ENCODE measurements around the gene CD320.
"Not testable (repeated sequence)": the region's sequence is repeated elsewhere in the genome, so short reads cannot be mapped to it uniquely, and the experiment has no call there.

The CD320 gene

GRCh38 chr19:8306235-8307054, 1.7 kb downstream of the CD320 start:
- DNase-seq: no peak

DNA sequence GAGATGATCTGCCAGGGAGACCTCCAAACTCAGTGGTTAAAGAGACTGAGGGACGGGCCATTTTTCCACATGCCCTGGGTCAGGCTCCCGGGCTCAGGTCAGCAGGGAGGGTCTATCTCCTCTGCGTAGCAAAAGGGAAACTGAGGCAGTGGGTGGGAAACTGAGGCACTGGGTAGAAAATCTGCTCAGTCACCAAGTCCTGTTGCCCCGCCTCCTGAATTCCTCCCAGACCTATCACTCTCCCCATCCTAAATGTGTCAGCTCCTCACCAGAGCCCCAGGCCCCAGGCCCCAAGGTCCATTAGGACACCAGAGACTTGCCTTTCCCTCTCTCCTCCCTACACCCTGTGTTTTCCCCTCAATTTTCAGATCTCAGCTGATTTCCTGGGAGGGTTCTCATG, 2.4 kb downstream of the CD320 start:
- no peak for DNase-seq

DNA sequence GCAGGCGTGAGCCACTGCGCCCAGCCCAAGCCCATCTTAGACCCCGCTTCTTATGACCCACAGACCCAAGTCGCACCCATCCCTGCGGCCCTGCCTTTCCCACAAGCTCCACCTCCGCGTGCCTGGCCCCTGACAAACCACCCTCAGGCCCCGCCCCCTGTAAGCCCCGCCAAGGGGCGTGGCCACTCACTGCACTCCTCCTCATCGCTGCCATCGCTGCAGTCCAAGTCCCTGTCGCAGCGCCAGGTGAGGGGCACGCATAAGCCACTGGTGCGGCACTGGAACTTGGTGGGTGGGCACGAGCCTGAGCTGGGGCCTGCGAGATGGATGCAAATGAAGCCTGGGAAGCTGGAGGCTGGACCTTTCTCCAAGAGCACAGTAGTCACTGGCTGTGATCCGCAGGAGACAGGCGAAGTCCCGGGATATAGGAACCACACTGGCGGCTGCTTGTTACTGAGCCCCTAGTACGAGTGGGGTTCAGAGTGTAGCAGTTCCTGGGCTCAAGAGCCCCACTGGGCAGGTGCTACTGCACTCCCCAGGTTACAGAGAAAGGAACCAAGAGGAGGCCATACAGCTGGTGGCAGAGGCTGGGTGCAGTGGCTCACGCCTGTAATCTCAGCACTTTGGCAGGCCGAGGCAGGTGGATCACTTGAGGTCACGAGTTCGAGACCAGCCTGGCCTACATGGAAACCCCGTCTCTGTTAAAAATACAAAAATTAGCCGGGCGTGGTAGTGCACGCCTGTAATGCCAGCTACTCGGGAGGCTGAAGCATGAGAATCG, 3.1 kb downstream of the CD320 start:
- no peak for DNase-seq

DNA sequence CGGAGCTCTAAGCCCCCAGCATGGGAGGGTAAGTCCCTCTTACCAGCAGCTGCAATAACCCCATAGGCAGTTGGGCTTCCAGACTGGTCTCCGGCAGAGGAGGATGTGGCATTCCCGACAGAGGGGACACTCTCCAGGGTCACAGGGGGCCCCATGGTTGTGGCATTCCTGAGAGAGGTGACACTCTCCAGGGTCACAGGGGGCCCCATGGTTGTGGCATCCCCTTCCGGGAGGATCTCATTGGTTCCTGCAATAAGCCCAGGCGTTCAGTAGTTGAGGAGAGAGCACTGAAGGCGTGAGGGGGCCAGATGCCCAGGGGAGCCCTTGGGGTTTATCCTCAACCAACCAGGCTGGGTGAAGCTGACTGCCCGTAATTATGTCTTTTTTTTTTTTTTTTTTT, 5.4 kb downstream of the CD320 start:
- no peak for DNase-seq

GRCh38 chr19:8302357-8302691, 5.8 kb downstream of the CD320 start:
- no peak for DNase-seq

GRCh38 chr19:8291337-8291736, 16.8 kb downstream of the CD320 start:
- DNase-seq: not testable (repeated sequence)

DNA sequence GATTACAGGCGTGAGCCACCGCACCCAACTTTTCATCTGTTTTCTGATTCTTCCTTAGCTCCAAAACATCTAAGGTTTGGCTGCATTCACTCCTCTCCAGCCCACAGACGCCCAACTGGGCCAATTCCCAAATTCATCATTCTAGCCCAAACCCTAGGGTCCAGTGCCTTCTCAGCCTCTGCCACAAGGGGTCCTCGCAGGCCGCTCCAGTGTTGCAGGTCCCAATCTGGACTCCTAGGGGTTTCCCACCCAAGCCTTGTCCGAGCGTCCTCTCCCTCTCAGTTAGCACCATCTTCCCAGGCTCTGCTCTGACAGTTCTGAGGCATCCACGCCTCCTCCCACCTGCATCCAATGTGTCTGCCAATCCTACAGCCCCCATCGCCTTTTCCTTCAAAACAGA, 31.6 kb downstream of the CD320 start:
- not testable (repeated sequence) for DNase-seq

- no peak for DNase-seq
Measured at GRCh38 chr19:8269724-8270123, 38.4 kb downstream of the CD320 start.

DNA sequence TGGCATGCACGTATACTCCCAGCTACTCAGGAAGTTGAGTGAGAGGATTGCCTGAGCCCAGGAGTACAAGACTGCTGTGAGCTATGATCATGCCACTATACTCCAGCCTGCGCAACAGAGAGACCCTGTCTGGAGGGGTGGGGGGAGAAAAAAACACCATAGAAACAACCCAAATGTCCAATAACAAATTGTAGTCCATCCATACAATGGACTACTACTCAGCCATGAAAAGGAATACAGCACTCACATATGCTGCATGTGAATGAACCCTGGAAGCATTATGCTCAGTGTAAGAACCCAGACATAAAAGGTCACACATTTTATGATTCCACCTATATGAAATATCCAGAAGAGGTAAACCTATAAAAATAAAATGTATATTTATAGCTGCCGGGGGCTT, 42.3 kb downstream of the CD320 start:
- no peak for DNase-seq

- not testable (repeated sequence) for DNase-seq
Measured at GRCh38 chr19:8264248-8264647, 43.9 kb downstream of the CD320 start.

DNA sequence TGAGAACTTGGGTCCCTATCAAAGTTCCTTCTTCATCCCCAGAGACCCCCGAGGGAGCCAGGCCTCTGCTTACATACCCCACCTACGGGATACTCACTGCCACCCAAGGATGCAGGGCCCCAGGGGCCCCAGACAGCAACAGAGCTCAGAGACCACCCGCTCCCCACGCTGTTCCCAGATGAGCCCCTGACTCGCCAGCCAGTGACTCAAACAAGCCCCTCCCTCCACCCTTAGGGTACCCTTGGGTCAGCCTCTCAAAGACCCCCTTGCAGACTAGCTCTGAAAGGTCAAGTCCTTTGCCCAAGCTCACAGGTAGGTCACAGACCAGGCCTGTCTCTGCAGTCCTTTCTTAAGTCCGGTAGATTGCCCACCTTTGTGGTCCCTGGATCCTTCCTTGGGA, 45.7 kb downstream of the CD320 start:
- no peak for DNase-seq

GRCh38 chr19:8261881-8262280, 46.3 kb downstream of the CD320 start:
- DNase-seq: no peak

DNA sequence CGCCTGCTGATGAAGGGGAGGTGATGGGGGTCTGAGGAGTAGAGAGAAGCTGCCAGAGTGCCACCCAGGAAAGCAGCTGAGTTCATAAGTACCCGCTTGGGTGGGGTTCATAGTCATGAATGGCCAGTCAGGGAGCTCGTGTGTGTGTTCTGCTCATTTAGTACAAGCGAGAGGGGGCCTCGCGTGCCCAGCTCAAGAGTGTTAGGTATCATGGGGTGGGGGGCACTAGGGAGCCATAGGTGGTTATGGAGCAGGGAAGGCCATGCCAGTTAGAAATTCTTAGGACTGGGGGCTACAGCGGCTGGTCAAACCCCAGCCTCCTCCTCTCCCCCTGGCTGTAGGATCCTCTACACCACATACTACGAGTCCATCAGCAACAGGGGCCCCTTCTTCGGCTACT, 46.8 kb downstream of the CD320 start:
- no peak for DNase-seq

- DNase-seq: no peak
Measured at GRCh38 chr19:8259922-8260247, 48.3 kb downstream of the CD320 start.

- no peak for DNase-seq
Measured at GRCh38 chr19:8259142-8259921, 48.8 kb downstream of the CD320 start.

GRCh38 chr19:8257052-8257443, 51.1 kb downstream of the CD320 start:
- DNase-seq: no peak

DNA sequence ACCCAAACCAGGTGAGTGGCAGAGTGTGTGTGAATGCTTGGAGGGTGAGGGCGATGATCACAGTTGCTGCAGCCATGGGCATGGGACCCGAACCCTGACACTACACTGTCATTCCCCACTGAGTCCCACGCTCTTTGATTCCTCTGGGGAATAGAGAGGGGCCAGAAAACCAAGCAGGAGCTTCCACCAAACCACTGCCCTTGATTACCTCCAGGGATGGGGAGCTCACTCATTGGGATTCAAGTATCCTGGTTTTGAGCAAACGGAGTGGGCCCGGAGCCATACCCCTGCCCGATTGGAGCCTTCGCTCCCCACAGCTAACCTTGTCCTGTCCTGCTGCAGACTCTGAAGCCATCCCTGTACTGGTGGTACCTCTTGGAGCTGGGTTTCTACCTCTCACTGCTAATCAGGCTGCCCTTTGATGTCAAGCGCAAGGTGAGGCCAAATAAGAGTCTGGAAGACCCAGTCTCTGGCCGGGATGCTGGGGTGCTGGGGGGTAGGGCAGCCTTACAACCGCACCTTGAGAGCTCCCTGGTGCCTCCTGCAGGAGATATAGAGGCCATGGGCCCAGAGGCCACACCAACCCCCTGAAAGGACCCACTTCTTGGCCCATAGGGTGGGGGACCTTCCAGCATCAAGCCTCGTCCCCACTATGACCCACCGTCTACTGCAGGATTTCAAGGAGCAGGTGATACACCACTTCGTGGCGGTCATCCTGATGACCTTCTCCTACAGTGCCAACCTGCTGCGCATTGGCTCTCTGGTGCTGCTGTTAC, 51.7 kb downstream of the CD320 start:
- no peak for DNase-seq

DNA sequence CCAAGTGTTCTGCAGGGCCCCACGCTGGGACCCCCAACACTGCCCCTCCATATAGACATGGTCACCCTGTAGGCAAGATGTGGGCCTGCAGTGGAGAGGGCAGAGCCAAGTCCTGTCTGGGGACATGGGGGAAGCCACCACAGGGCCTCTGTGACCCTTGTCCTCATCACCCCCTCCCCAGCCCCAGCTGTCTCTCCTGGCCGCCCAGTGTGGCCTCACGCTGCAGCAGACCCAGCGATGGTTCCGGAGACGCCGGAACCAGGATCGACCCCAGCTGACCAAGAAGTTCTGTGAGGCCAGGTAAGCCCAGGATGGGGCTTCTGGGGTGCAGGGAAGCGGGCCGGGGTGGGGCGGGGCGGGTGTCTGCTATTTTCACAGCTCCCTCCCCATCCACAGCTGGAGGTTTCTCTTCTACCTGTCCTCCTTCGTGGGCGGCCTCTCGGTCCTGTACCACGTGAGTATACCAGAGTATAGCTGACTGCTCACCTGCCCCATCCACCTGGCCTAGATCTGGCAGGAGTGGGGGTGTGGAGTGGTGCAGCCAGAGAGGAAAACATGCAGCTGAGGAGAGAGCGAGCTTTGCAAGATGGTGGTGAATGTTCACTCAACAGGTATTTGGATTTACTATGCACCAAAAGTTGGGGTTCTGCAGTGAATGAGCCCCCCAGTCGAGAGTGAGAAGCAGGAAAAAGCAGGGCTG, 52.6 kb downstream of the CD320 start:
- DNase-seq: no peak

- DNase-seq: no peak
Measured at GRCh38 chr19:8254286-8255001, 53.7 kb downstream of the CD320 start.

DNA sequence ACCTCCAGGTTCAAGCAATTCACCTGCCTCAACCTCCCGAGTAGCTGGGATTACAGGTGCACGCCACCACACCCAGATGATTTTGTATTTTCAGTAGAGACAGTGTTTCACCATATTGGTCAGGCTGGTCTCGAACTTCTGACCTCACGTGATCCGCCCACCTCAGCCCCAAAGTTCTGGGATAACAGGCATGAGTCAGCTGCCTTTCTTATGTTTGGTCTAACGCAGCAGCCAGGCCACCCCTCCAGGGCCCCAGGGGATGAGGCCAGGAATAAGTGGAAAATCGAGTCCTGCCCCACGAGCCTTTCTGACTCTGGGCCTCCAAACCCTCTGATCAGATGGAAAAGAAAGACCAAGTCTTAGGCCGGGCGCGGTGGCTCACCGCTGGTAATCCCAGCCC, 54.5 kb downstream of the CD320 start:
- no peak for DNase-seq

- peak; percentile 71 for DNase-seq
Measured at GRCh38 chr19:8252922-8253589, 55.1 kb downstream of the CD320 start.

Data from NCI-H1105 (cell line).